Measurements from ENCODE around the gene ALOX5. TPM values are rescaled to one million over a fixed set of nuclear protein-coding genes. Genes with fewer than 3 reads are reported as not detected.

ALOX5 gene
- total RNA-seq, 4 donors from 2014 or later = 13.5 to 27.2 (median 21.1) TPM

- WGBS, 2 donors (ENCODE audit: low coverage in 1 of 2) = 62 to 85% methylated on average over 5 to 13 of the region's 13 CpGs
- TF ChIP-seq, protein P1, sequence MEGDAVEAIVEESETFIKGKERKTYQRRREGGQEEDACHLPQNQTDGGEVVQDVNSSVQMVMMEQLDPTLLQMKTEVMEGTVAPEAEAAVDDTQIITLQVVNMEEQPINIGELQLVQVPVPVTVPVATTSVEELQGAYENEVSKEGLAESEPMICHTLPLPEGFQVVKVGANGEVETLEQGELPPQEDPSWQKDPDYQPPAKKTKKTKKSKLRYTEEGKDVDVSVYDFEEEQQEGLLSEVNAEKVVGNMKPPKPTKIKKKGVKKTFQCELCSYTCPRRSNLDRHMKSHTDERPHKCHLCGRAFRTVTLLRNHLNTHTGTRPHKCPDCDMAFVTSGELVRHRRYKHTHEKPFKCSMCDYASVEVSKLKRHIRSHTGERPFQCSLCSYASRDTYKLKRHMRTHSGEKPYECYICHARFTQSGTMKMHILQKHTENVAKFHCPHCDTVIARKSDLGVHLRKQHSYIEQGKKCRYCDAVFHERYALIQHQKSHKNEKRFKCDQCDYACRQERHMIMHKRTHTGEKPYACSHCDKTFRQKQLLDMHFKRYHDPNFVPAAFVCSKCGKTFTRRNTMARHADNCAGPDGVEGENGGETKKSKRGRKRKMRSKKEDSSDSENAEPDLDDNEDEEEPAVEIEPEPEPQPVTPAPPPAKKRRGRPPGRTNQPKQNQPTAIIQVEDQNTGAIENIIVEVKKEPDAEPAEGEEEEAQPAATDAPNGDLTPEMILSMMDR (IDR thresholded peaks at IDR 0.05) = no peak
- TF ChIP-seq POLR2A (IDR thresholded peaks at IDR 0.05) (no peak), POLR2AphosphoS5 (IDR thresholded peaks at IDR 0.05) (no peak), EP300 (IDR thresholded peaks at IDR 0.05; ENCODE audit: low read depth) (no peak)
- no peak for DNase-seq
- no peaks in the 10 kb centered on the region for H3K27me3 ChIP-seq
- H3K4me3 ChIP-seq = no peak overlapping the region
- no peaks in the 10 kb centered on the region for H3K36me3 ChIP-seq
- in situ Hi-C loops (cut with MboI; ENCODE audit: low pct_ligation_motif_present in 1 of 4, low pct_unique_long_range_greater_than_20kb in 1 of 4, low sequenced_read_pairs in 3 of 4) (no loop called here), intact Hi-C loops (cut with DNase I; ENCODE audit: low total_unique reads) (no loop called here)
- no peaks in the 10 kb centered on the region for H3K9me3 ChIP-seq
- H3K27ac ChIP-seq = no peak overlapping the region
- H3K4me1 ChIP-seq = no peaks in the 10 kb centered on the region
Observed at GRCh38 chr10:45441239-45442190, 67.5 kb downstream of the ALOX5 start.

GRCh38 chr10:45442251-45442650 lies 68.2 kb downstream of the ALOX5 start:
- TF ChIP-seq, protein P1 (IDR thresholded peaks at IDR 0.05) = no peak
- in situ Hi-C loops (cut with MboI; ENCODE audit: low pct_ligation_motif_present in 1 of 4, low pct_unique_long_range_greater_than_20kb in 1 of 4, low sequenced_read_pairs in 3 of 4) = no loop called here
- intact Hi-C loops (cut with DNase I; ENCODE audit: low total_unique reads) = no loop called here
- DNase-seq = no peak
- WGBS, 2 donors (ENCODE audit: low coverage in 1 of 2) = 81% methylated on average over 6 of the region's 6 CpGs; no CpG with 5 or more reads in 1 of the 2 donors
- Histone ChIP-seq H3K9me3 (no peaks in the 10 kb centered on the region), H3K4me3 (no peak overlapping the region), H3K4me1 (no peaks in the 10 kb centered on the region), H3K27me3 (no peaks in the 10 kb centered on the region), H3K36me3 (no peaks in the 10 kb centered on the region), H3K27ac (no peak overlapping the region)

- in situ Hi-C loops (cut with MboI; ENCODE audit: low pct_ligation_motif_present in 1 of 4, low pct_unique_long_range_greater_than_20kb in 1 of 4, low sequenced_read_pairs in 3 of 4) (no loop called here), intact Hi-C loops (cut with DNase I; ENCODE audit: low total_unique reads) (no loop called here)
- WGBS, 2 donors (ENCODE audit: low coverage in 1 of 2) = 70% methylated on average over 12 of the region's 12 CpGs; no CpG with 5 or more reads in 1 of the 2 donors
- Histone ChIP-seq H3K9me3 (no peaks in the 10 kb centered on the region), H3K36me3 (no peaks in the 10 kb centered on the region), H3K4me1 (no peaks in the 10 kb centered on the region), H3K27ac (no peak overlapping the region), H3K4me3 (no peak overlapping the region), H3K27me3 (no peaks in the 10 kb centered on the region)
- DNase-seq = no peak
- TF ChIP-seq, protein P1 (IDR thresholded peaks at IDR 0.05) = no peak
- no peak for TF ChIP-seq POLR2AphosphoS5 (IDR thresholded peaks at IDR 0.05)
- TF ChIP-seq EP300 (IDR thresholded peaks at IDR 0.05; ENCODE audit: low read depth) = no peak
- TF ChIP-seq POLR2A (IDR thresholded peaks at IDR 0.05) = no peak
Observed at GRCh38 chr10:45442662-45443061, 68.6 kb downstream of the ALOX5 start.

GRCh38 chr10:45443101-45444009 lies 69.3 kb downstream of the ALOX5 start:
- Histone ChIP-seq H3K27ac (no peak overlapping the region), H3K9me3 (no peaks in the 10 kb centered on the region), H3K4me1 (no peaks in the 10 kb centered on the region), H3K36me3 (no peaks in the 10 kb centered on the region), H3K4me3 (no peak overlapping the region), H3K27me3 (no peaks in the 10 kb centered on the region)
- TF ChIP-seq EP300 (IDR thresholded peaks at IDR 0.05; ENCODE audit: low read depth) (no peak), POLR2A (IDR thresholded peaks at IDR 0.05) (no peak), POLR2AphosphoS5 (IDR thresholded peaks at IDR 0.05) (no peak)
- TF ChIP-seq, protein P1 (IDR thresholded peaks at IDR 0.05) = no peak
- in situ Hi-C loops (cut with MboI; ENCODE audit: low pct_ligation_motif_present in 1 of 4, low pct_unique_long_range_greater_than_20kb in 1 of 4, low sequenced_read_pairs in 3 of 4) = no loop called here
- intact Hi-C loops (cut with DNase I; ENCODE audit: low total_unique reads) = no loop called here
- no peak for DNase-seq
- 95% methylated on average over 68 of the region's 76 CpGs; no CpG with 5 or more reads in 1 of the 2 donors for WGBS, 2 donors (ENCODE audit: low coverage in 1 of 2)

Data from transverse colon (tissue), 4 donors.